HG03378 (cell line): Measurements from ENCODE around the gene DENND5B.
"Not testable (repeated sequence)": the region's sequence is repeated elsewhere in the genome, so short reads cannot be mapped to it uniquely, and the experiment has no call there.

Experiments
- ATAC-seq: cut with Tn5 transposase; IDR thresholded peaks from one replicate; pipeline ENCODE4 v1.9.1; 2021; ENCODE audit warnings: mild to moderate bottlenecking, moderate library complexity; ENCODE audit not compliant: unreplicated experiment

DENND5B gene

GRCh38 chr12:31476437-31476836 lies 114.5 kb downstream of the DENND5B start:
- no peak for ATAC-seq

DNA sequence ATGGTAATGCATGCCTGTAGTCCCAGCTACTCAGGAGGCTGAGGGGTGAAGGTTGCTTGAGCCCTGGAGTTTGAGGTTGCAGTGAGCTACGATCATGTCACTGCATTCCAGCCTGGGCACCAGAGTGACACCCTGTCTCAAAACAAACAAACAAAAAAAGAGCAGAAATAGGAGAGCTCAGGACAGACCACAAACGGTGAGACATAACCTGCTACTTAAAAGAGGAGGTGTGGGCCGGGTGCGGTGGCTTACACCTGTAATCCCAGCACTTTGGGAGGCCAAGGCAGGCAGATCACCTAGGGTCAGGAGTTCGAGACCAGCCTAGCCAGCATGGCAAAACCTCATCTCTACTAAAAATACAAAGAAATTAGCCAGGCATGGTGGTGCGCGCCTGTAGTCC lies 115.3 kb downstream of the DENND5B start:
- not testable (repeated sequence) for ATAC-seq

DNA sequence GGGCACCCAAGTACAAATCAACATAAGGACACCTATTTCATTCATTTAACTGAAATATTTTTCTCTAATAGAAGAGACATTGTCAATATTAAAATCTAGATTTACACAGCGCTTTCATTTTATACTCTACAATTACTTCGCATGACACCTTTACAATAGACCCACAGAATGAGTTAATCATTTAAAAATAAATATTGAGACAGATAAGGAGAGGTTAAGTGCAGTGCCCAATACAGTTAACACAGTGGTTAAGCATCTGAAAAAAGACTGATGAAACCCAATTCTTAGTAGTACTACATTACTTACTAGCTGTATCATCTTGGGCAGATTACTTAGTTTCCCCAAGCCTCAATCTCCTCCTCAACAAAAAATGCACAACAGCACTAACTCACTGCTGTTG lies 116.2 kb downstream of the DENND5B start:
- no peak for ATAC-seq

DNA sequence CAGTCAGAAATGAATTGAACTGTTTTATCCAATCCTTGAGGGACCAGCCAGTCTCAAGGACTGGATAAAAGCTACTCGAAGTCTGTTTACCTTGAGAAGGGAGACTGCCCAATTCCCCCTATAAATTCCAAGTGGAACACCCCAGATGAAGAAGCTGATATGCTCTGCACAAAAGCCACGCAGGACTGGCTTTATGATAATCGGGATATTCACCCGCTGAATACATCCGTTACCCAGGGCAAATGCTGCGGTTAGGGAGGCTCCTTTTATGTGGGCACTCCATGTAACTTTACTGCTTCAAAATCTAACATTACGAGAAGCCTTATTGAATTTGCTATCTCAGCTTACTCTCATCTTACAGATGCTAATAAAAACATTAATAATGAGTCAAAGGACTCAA lies 119.1 kb downstream of the DENND5B start:
- ATAC-seq = no peak

GRCh38 chr12:31471051-31471450 lies 119.9 kb downstream of the DENND5B start:
- ATAC-seq = no peak

DNA sequence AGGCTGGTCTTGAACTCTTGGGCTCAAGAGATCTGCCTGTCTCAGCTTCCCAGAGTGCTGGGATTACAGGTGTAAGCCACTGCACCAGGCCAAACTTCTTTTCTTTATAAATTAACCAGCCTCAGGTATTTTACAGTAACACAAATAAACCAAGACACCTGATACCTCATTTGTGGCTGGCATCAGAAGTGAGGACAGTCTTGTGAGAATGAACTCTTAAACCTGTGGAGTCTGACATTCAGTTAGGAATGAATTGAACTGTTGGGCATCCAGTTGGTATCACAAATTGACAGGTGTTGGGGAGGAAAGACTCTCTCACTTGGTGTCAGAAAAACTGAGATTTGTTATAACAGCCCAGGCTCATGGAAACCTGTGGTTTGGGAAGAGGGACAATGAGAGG lies 120.5 kb downstream of the DENND5B start:
- ATAC-seq = no peak

DNA sequence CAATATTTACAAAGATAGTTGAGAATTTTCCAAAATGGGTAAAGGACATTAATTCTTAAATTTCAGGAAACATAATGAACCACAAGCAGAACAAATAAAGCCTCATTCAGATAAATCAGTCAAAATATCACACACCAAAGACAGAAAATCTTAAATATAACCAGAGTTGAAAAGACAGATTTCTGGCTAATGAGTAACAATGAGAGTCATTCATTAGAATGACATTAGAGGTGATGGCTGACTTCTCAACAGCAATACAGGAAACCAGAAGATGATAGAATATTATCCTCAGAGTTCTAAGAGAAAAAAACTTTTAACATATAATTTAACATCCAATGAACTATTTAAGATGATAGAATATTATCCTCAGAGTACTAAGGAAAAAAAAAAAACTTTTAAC lies 124.2 kb downstream of the DENND5B start:
- ATAC-seq = peak; percentile 71

DNA sequence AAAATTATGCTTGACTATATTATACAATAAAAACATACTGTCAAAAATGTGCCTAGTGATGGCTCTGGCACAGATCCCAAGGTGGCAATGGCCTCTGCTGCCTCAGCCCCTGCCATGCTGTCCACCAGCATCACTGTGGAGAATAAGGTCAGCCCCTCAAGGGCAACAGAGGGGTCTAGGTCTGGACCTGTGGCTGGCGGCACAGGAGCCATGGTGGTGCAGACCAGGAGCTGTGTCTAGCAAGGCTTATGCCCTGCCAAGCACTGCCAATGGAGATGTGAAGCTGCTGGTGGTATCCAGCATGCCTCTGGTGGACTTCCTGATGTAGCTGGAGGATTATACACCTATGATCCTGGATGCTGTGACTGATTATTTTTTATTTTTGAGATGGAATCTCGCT lies 125.9 kb downstream of the DENND5B start:
- ATAC-seq = no peak

DNA sequence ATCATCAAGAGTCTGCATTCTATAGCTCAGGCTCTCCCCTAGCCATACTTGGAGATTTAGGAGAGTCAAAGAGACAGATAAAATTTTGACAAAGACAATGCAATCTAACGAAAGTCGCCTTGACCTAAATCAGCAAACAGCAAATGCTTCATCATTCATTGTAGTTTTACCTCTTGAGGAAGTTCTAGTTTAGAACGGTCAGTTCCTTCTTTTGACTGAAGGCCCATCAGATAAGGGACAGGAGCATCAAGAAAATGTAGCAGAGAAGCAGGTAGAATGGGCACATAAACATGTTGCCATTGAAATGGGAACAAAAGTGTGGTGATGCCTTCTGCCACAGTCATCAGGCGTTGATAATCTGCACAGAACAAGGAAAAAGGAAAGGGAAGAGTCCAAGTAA lies 130.9 kb downstream of the DENND5B start:
- no peak for ATAC-seq

- no peak for ATAC-seq
Measured at GRCh38 chr12:31456562-31456961, 134.4 kb downstream of the DENND5B start.

DNA sequence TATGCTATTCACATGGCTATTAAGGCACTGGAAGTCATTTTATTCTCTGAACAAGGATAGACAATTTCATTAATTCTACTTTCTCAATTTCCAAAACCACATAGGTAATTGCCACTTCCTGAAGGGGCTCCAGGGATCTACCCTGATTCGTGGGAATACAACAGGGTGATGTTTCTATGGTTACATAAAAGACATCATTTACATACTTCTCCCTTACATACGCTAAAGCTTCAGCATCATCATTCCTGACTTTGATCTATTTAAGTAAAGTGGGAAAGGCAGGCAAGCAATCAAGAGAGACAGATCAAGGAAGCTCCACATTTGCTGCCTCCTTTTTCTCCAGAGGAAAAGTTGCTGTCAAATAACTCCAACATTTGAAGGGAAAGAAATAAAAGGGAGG lies 146.2 kb downstream of the DENND5B start:
- no peak for ATAC-seq

- no peak for ATAC-seq
Measured at GRCh38 chr12:31440586-31440985, 150.3 kb downstream of the DENND5B start.

DNA sequence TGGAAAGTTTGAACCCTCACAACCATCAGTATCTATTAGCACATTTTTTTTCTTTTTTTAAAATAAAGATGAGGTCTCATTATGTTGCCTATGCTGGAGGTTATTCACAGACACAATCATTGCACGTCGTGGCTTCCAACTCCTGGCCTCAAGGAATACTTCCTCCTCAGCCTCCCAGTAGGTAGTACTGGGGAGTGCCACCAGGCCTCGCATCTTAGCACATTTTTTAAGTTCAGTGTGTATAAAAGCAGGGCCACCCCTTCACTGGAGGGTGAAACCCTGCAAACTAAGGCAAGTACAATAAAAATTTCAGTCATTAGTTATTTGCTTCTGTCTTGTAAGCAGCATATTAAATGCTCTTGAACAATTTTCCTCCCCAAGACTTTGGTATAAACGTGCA lies 150.8 kb downstream of the DENND5B start:
- ATAC-seq = no peak

DNA sequence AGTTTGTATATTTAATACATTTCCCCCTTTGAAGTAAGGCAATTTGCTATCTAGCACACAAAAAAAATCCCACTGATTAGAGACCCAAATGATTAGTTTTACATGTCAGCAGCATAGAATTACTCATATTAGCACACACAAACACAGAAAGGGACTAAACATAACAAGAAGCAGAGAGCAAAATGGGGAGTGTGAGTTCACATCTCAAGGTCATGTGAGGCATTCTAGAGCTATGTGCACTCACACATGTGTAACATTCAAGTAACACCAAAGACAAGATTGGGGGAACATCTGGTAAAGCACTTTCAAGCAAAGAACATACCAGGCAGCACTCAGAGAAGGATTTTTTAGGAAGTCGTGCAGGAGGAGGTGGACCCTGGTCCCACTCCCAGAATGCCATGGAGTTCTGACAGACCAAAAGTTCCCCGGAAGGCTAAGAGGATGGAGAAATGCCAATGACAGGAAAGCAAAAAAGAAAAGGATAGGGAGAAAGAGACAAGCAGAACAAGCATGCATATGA lies 159.2 kb downstream of the DENND5B start:
- ATAC-seq = no peak

GRCh38 chr12:31423405-31423804 lies 167.5 kb downstream of the DENND5B start:
- ATAC-seq = no peak

GRCh38 chr12:31412292-31412801 lies 178.6 kb downstream of the DENND5B start:
- ATAC-seq = no peak

DNA sequence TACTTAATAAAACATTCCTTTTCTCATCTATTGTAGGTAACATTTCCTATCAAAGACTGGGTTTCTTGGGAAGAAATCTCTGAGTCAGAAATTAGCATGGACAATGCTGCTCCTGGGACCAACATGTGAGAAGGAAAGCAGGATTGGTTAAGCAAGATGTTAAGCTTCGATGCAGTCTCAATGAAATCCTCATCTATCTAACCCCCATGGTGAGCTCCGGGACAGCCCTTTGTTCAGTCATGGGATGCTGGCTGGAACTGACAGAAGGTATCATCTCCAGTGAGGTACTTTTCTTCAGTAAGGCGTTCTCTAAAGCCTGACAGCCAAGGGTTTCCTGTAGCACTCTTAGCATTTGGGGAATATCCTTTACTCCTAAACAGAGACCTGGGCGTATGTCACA lies 182.2 kb downstream of the DENND5B start:
- no peak for ATAC-seq

DNA sequence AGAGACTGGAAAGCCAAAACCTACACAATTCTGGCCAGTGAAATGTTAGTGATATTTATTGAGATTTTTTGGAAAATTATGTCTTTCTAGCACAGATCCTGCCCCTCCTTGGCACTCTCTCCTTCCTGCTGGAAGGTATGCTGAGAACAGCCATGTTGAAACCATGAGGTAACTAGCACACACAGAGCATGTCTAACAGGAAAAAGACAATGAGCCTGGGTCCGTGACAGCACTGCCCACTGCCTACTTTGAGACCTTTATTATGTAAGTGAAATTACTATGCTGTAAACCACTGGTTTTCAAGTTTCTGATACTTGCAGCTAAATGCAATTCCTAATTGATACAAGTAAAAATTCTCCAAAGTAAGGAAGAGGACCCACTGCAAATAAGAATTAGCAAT lies 183.4 kb downstream of the DENND5B start:
- no peak for ATAC-seq

DNA sequence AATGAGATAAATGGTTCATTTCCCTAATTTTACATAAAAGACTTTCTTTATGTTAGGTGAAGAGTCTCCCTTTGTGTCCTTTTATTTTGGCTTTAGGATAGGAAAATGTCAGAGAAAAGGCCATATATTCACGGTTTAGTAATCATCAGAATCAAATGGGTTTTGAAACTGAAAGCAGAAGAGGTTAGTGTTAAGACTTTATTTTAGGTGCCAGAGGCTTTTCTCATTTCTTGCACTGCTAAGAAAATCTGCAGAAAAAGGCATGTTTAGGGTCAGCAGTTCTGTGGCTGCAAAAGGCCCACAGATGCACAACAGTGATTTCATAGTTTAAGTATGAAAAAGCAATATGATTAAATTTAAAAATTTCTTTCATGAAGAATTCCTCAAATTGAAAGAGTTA lies 184.6 kb downstream of the DENND5B start:
- peak; percentile 80 for ATAC-seq

DNA sequence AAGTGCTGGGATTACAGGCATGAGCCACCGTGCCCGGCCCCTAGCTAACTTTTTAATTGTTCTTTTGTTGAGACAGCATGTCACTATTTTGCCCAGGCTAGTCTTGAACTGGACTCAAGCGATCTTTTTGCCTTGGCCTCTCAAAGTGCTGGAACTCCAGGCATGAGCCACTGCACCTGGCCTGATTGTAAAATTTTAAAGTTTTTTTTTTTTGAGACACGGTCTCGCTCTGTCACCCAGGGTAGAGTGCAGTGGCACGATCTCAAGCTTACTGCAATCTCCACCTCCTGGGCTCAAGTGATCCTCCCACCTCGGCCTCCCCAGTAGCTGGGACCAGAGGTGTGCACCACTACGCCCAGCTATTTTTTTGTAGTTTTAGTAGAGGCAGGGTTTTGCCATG lies 185.9 kb downstream of the DENND5B start:
- ATAC-seq = no peak

DNA sequence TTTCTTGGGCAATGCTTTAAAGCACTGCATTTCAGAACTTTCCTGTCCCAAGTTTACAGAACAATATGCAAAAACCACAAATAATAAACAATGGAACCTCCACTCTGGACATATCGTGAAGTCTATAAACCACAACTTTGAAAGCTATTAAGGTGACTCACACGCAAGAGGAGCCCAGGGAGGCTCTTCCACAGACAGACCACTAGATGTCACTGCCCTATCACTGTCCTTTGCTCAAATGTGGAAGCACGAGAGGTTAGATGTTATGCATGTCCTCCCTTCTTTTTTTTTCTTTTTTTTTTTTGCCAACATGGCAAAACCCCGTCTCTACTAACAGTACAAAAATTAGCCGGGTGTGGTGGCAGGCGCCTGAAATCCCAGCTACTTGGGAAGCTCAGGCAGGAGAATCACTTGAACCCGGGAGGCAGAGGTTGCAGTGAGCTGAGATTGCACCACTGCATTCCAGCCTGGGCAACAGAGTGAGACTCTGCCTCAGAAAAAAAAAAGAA lies 187.8 kb downstream of the DENND5B start:
- peak; percentile 87 for ATAC-seq

GRCh38 chr12:31393004-31393550 lies 197.9 kb downstream of the DENND5B start:
- no peak for ATAC-seq

GRCh38 chr12:31390991-31391390 lies 199.9 kb downstream of the DENND5B start:
- ATAC-seq = no peak
